Activated naive CD4-positive, alpha-beta T cell treated with anti-CD3 and anti-CD28 coated beads, Interleukin-2, amount 10 ng/mL, durations not matched to agents 7 days and 5 days (primary cell): ENCODE results near the gene WSB1.
A peak's percentile ranks its signal among the peaks of the same experiment; 100 is the strongest.

Source experiments
- CTCF ChIA-PET: fragments of 350-600 bp; sonication (Branson Sonifier 250); formaldehyde crosslinking; loops from one replicate; lab custom pipeline; 2021; ENCODE audit warnings: antibody characterized with exemption; lab: Charles Lee
- DNase-seq: peaks from one replicate; pipeline ENCODE4 v3.0.0-alpha.2; 2020
- H3K27ac Mint-ChIP-seq: one replicate; pipeline ENCODE4 v1.8.0; 2021; ENCODE audit warnings: mild to moderate bottlenecking, moderate library complexity, mixed read lengths
- H3K27me3 Mint-ChIP-seq: one replicate; pipeline ENCODE4 v1.8.0; 2021; ENCODE audit warnings: mild to moderate bottlenecking, mixed read lengths
- H3K36me3 Mint-ChIP-seq: one replicate; pipeline ENCODE4 v1.8.0; 2021; ENCODE audit warnings: mixed read lengths
- H3K4me1 Mint-ChIP-seq: one replicate; pipeline ENCODE4 v1.8.0; 2021; ENCODE audit warnings: mixed read lengths
- H3K4me3 Mint-ChIP-seq: one replicate; pipeline ENCODE4 v1.8.0; 2021; ENCODE audit warnings: mild to moderate bottlenecking, moderate library complexity, mixed read lengths
- H3K9me3 Mint-ChIP-seq: one replicate; pipeline ENCODE4 v1.8.0; 2021; ENCODE audit warnings: mixed read lengths

Gene WSB1

GRCh38 chr17:27285516-27285915 is 8.4 kb upstream of the WSB1 start:
- CTCF ChIA-PET, result no interaction called here

GRCh38 chr17:27288183-27288582 is 5.7 kb upstream of the WSB1 start:
- Mint-ChIP-seq H3K9me3 (no peaks in the 10 kb centered on the region), H3K4me3 (no peak overlapping the region), H3K4me1 (peaks cover 4% of the 10 kb centered on the region), H3K27me3 (peaks cover 12% of the 10 kb centered on the region), H3K27ac (no peak overlapping the region), H3K36me3 (peaks cover under 1% of the 10 kb centered on the region)
- CTCF ChIA-PET, result no interaction called here
- DNase-seq, result no peak

More at GRCh38 chr17:27285516-27285915, 8.4 kb upstream of the WSB1 start:
- H3K4me1 Mint-ChIP-seq, result peaks cover 3% of the 10 kb centered on the region
- H3K27me3 Mint-ChIP-seq, result peaks cover 12% of the 10 kb centered on the region
- DNase-seq, result no peak
- no peaks in the 10 kb centered on the region for H3K36me3 Mint-ChIP-seq
- no peak overlapping the region for H3K27ac Mint-ChIP-seq
- H3K4me3 Mint-ChIP-seq, result no peak overlapping the region
- H3K9me3 Mint-ChIP-seq, result no peaks in the 10 kb centered on the region

- Mint-ChIP-seq H3K4me3 (no peak overlapping the region), H3K4me1 (peaks cover 9% of the 10 kb centered on the region), H3K27me3 (peaks cover 6% of the 10 kb centered on the region), H3K9me3 (no peaks in the 10 kb centered on the region), H3K36me3 (peaks cover 3% of the 10 kb centered on the region), H3K27ac (no peak overlapping the region)
- no peak for DNase-seq
- CTCF ChIA-PET, result no interaction called here
Measured at GRCh38 chr17:27289856-27290255, 4.1 kb upstream of the WSB1 start.

- no peaks in the 10 kb centered on the region for H3K9me3 Mint-ChIP-seq
- H3K27ac Mint-ChIP-seq, result no peak overlapping the region
- peaks cover 4% of the 10 kb centered on the region for H3K27me3 Mint-ChIP-seq
- H3K4me3 Mint-ChIP-seq, result no peak overlapping the region
- peaks cover 21% of the 10 kb centered on the region for H3K4me1 Mint-ChIP-seq
- no peak for DNase-seq
- CTCF ChIA-PET, result interaction anchor here (0.9 to 1.7 kb wide), 2 partner anchors 36 to 54 kb away, joined by 3 to 9 read pairs; no protein-coding TSS in a partner anchor
- peaks cover 6% of the 10 kb centered on the region for H3K36me3 Mint-ChIP-seq
Measured at GRCh38 chr17:27290916-27291598, 2.9 kb upstream of the WSB1 start.

- peak overlapping the region; percentile 90 for H3K4me3 Mint-ChIP-seq
- H3K36me3 Mint-ChIP-seq, result peaks cover 14% of the 10 kb centered on the region
- H3K9me3 Mint-ChIP-seq, result no peaks in the 10 kb centered on the region
- DNase-seq, result peak; percentile 24
- H3K4me1 Mint-ChIP-seq, result peaks cover 34% of the 10 kb centered on the region
- H3K27ac Mint-ChIP-seq, result peak overlapping the region; percentile 96
- H3K27me3 Mint-ChIP-seq, result peaks cover 4% of the 10 kb centered on the region
- CTCF ChIA-PET, result interaction anchor here (3.1 to 3.6 kb wide), 2 partner anchors 39 to 57 kb away, joined by 11 to 14 read pairs; no protein-coding TSS in a partner anchor
Measured at GRCh38 chr17:27293359-27293897, 486 bp upstream of the WSB1 start.

- peak; percentile 72 for DNase-seq
- Mint-ChIP-seq H3K36me3 (peaks cover 14% of the 10 kb centered on the region), H3K4me1 (peaks cover 47% of the 10 kb centered on the region), H3K4me3 (peak overlapping the region; percentile 90), H3K9me3 (no peaks in the 10 kb centered on the region), H3K27ac (peak overlapping the region; percentile 96), H3K27me3 (no peaks in the 10 kb centered on the region)
- CTCF ChIA-PET, result interaction anchor here (1.3 to 3.6 kb wide), 3 partner anchors 38 to 59 kb away, joined by 3 to 14 read pairs (median 11); no protein-coding TSS in a partner anchor
Measured at GRCh38 chr17:27294689-27295630, 1.0 kb downstream of the WSB1 start.

- Mint-ChIP-seq H3K27ac (peak overlapping the region; percentile 96), H3K27me3 (no peaks in the 10 kb centered on the region), H3K36me3 (peaks cover 14% of the 10 kb centered on the region), H3K4me3 (peak overlapping the region; percentile 90), H3K4me1 (peaks cover 47% of the 10 kb centered on the region), H3K9me3 (no peaks in the 10 kb centered on the region)
- DNase-seq, result no peak
- CTCF ChIA-PET, result interaction anchor here (0.7 to 3.1 kb wide), 5 partner anchors 37 to 272 kb away, joined by 3 to 14 read pairs (median 3); no protein-coding TSS in a partner anchor
Measured at GRCh38 chr17:27295945-27296344, 2.0 kb downstream of the WSB1 start.

- no peaks in the 10 kb centered on the region for H3K27me3 Mint-ChIP-seq
- peaks cover 19% of the 10 kb centered on the region for H3K36me3 Mint-ChIP-seq
- H3K9me3 Mint-ChIP-seq, result no peaks in the 10 kb centered on the region
- peak overlapping the region; percentile 90 for H3K4me3 Mint-ChIP-seq
- DNase-seq, result no peak
- CTCF ChIA-PET, result interaction anchor here (0.7 to 1.7 kb wide), 5 partner anchors 37 to 272 kb away, joined by 3 read pairs; no protein-coding TSS in a partner anchor
- peak overlapping the region; percentile 96 for H3K27ac Mint-ChIP-seq
- H3K4me1 Mint-ChIP-seq, result peaks cover 50% of the 10 kb centered on the region
Measured at GRCh38 chr17:27296428-27296979, 2.6 kb downstream of the WSB1 start.

GRCh38 chr17:27299384-27300049 is 5.6 kb downstream of the WSB1 start:
- CTCF ChIA-PET, result no interaction called here
- Mint-ChIP-seq H3K9me3 (no peaks in the 10 kb centered on the region), H3K4me1 (peaks cover 42% of the 10 kb centered on the region), H3K4me3 (no peak overlapping the region), H3K27me3 (no peaks in the 10 kb centered on the region), H3K27ac (no peak overlapping the region), H3K36me3 (peaks cover 27% of the 10 kb centered on the region)
- DNase-seq, result no peak

GRCh38 chr17:27303734-27304133 is 9.8 kb downstream of the WSB1 start:
- peaks cover 38% of the 10 kb centered on the region for H3K36me3 Mint-ChIP-seq
- peaks cover 15% of the 10 kb centered on the region for H3K4me1 Mint-ChIP-seq
- H3K9me3 Mint-ChIP-seq, result no peaks in the 10 kb centered on the region
- CTCF ChIA-PET, result interaction anchor here (1.6 kb wide), 1 partner anchor 29 kb away, joined by 4 read pairs; no protein-coding TSS in a partner anchor
- no peak overlapping the region for H3K27ac Mint-ChIP-seq
- H3K27me3 Mint-ChIP-seq, result no peaks in the 10 kb centered on the region
- no peak for DNase-seq
- H3K4me3 Mint-ChIP-seq, result no peak overlapping the region

GRCh38 chr17:27306276-27306835 is 12.4 kb downstream of the WSB1 start:
- Mint-ChIP-seq H3K27me3 (no peaks in the 10 kb centered on the region), H3K4me1 (no peaks in the 10 kb centered on the region), H3K36me3 (peaks cover 53% of the 10 kb centered on the region), H3K4me3 (no peak overlapping the region), H3K27ac (peak overlapping the region; percentile 5), H3K9me3 (no peaks in the 10 kb centered on the region)
- CTCF ChIA-PET, result interaction anchor here (1.3 kb wide), 1 partner anchor 70 kb away, joined by 3 read pairs; no protein-coding TSS in a partner anchor
- no peak for DNase-seq

- Mint-ChIP-seq H3K36me3 (peaks cover 66% of the 10 kb centered on the region), H3K27me3 (no peaks in the 10 kb centered on the region), H3K4me3 (no peak overlapping the region), H3K9me3 (no peaks in the 10 kb centered on the region), H3K4me1 (no peaks in the 10 kb centered on the region), H3K27ac (no peak overlapping the region)
- DNase-seq, result no peak
- CTCF ChIA-PET, result no interaction called here
Measured at GRCh38 chr17:27310565-27311110, 16.7 kb downstream of the WSB1 start.

- Mint-ChIP-seq H3K4me3 (no peak overlapping the region), H3K4me1 (no peaks in the 10 kb centered on the region), H3K9me3 (no peaks in the 10 kb centered on the region), H3K27me3 (no peaks in the 10 kb centered on the region), H3K27ac (no peak overlapping the region), H3K36me3 (peaks cover 65% of the 10 kb centered on the region)
- DNase-seq, result no peak
- CTCF ChIA-PET, result interaction anchor here (0.6 to 1.1 kb wide), 2 partner anchors 71 to 72 kb away, joined by 3 read pairs; no protein-coding TSS in a partner anchor
Measured at GRCh38 chr17:27313301-27313700, 19.4 kb downstream of the WSB1 start.
